GM18498 (cell line): ENCODE data around the gene RNF103.
"Not testable (repeated sequence)": the region's sequence is repeated elsewhere in the genome, so short reads cannot be mapped to it uniquely, and the experiment has no call there.

Experiments used
- ATAC-seq: cut with Tn5 transposase; IDR thresholded peaks from one replicate; pipeline ENCODE4 v1.9.1; 2021; ENCODE audit warnings: mild to moderate bottlenecking, moderate library complexity; ENCODE audit not compliant: unreplicated experiment

RNF103 gene, protein sequence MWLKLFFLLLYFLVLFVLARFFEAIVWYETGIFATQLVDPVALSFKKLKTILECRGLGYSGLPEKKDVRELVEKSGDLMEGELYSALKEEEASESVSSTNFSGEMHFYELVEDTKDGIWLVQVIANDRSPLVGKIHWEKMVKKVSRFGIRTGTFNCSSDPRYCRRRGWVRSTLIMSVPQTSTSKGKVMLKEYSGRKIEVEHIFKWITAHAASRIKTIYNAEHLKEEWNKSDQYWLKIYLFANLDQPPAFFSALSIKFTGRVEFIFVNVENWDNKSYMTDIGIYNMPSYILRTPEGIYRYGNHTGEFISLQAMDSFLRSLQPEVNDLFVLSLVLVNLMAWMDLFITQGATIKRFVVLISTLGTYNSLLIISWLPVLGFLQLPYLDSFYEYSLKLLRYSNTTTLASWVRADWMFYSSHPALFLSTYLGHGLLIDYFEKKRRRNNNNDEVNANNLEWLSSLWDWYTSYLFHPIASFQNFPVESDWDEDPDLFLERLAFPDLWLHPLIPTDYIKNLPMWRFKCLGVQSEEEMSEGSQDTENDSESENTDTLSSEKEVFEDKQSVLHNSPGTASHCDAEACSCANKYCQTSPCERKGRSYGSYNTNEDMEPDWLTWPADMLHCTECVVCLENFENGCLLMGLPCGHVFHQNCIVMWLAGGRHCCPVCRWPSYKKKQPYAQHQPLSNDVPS

DNA sequence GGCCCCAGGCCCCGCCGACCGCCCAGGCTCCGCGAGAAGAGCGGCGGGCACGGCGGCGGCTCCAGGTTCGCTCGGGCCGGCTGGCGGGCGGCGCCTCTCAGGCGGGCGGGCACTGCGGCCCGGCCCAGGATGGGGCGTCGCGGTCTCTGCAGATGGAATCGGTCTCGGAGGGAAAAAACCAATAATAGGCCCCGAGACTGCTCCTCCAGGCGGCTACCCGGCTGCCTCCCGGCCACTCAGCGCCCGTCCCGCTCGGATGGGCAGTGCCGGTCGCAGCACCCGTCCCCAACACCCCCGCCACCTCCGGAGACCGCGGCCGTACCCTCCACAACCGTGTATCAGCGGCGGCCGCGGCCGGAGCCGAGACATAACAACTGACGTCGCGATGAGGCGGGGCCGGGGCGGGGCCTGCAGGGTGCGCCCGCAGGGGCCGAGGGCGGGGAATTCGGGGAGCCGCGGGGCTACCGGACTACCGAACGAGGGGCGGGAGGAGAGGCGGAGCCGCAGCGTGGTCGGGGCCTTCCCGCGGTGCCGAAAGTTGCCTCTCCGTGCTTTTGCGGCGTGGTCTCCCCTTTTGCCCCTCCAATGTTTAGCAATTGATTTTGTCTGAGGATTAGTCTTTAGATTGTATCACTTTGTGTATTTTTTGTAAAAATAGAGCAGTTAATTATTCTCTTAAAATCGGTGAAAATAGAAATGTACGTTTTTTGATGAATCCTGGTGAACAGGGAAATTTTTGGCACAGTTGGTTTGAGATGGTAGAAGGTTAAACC lies at the start of gene RNF103:
Gene RNF103, minus strand, starts transcription at position 372 of the 773 bp plus-strand sequence. CDS start 979 bp downstream, outside the sequence.
- peak; percentile 84 for ATAC-seq

DNA sequence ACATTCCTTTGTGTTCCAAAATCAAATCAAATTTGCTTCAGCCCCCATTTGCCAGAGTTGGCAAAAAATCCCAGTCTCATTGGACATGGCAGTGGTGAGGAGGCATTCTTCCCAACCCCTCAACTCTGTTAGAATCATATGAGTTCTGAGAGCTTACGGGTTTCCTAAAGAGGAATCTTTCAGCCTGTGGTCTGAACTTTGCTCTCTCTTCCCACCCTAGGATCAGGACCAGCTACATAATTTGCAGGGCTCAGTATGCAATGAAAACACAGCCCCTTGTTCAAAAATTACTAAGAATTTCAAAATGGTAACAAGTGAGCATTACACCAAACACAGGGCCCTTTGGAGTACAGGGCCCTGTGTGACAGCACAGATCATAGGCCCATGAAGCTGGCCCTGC lies 49.3 kb upstream of the RNF103 start:
- ATAC-seq, result no peak

DNA sequence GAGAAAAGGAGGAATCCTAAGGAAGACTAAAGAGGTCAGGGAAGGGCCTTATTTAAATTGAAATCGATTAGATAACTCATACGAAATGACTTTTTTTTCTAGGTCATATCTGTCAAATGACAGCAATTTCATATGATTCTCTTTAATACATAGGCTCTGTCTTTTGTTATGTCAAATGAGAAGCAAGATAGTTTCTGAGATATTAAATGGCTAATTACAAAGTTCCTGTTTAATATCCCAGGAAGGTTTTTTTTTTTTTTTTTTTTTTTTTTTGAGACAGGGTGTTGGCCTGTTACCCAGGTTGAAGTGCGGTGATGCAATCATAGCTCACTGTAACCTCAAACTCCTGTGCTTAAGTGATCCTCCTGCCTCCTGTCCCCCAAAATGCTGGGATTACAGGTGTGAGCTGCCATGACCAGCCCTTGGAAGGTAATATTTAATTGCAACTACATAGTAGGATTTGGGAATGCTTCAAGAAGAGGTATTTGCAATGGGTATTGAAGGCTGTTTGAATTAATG lies 48.4 kb upstream of the RNF103 start:
- ATAC-seq, result no peak

DNA sequence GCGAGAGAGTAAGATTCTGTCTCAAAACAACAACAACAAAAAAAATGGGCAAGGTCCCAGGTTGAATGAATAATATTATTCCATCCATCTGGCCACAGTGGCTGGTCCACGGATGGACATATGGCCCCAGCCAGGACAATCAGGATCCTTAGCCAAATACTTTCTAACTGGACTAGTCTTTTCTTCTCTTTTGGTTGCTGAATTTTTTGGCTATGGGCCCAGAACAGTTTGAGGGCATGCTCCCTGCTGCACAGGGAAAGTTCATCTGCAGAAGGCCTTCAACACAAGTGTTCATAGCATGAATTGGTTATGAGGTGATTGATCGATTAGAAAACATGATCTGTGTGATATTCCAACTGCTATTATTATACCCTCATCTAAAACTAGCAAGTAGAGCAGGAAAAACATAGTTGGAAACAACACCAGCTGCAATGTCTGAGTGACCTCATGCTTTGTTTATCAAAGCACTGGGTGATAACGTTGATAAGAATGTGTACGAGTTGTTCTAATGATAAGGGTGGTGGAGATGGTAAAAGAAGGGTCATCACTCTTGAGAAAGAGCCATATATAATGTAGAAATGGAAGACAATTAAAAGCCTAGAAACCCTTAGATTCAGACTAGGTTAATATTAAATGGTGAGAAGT lies 47.8 kb upstream of the RNF103 start:
- no peak for ATAC-seq

DNA sequence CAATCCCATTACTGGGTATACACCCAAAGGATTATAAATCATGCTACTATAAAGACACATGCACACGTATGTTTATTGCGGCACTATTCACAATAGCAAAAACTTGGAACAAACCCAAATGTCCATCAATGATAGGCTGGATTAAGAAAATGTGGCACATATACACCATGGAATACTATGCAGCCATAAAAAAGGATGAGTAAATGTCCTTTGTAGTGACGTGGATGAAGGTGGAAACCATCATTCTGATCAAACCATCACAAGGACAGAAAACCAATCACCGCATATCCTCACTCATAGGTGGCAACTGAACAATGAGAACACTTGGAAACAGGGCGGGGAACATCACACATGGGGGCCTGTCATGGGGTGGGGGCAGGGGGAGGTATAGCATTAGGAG lies 45.7 kb upstream of the RNF103 start:
- ATAC-seq, result not testable (repeated sequence)

DNA sequence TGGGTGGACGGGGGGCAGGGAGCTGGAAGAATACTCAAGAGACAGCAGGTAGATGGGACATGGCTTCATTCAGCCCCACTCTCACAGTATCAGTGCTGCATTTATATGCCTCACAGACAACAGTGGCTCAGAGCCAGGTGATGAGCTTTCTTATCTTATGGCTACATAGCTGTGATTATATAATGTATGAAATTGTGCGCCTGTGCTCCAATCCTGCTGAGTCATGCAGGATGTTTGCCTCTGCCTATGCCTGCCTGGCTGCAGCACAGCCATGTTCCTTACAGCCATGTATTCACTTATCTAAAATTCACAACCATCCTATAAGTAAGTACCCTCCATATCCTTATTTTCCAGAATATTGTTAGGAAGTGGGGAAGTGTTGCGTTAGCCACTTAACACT lies 37.7 kb upstream of the RNF103 start:
- ATAC-seq, result no peak

DNA sequence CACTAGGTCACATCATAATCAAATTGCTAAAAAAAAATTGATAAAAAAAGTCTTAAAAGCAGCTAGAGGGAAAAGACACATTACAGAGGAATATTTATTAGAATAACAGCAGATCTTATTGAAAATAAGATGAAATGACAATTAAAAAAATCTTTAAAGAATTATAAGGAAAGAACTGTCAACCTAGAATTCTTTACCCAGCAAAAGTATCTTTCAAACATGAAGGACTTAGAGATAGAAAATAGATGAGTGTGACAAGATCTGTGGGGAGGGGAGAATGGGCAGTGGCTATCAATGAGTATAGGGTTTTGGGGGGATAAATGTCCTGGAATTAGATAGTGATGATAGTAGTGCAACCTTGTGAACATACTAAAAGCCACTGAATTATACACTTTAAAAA lies 26.5 kb upstream of the RNF103 start:
- no peak for ATAC-seq

DNA sequence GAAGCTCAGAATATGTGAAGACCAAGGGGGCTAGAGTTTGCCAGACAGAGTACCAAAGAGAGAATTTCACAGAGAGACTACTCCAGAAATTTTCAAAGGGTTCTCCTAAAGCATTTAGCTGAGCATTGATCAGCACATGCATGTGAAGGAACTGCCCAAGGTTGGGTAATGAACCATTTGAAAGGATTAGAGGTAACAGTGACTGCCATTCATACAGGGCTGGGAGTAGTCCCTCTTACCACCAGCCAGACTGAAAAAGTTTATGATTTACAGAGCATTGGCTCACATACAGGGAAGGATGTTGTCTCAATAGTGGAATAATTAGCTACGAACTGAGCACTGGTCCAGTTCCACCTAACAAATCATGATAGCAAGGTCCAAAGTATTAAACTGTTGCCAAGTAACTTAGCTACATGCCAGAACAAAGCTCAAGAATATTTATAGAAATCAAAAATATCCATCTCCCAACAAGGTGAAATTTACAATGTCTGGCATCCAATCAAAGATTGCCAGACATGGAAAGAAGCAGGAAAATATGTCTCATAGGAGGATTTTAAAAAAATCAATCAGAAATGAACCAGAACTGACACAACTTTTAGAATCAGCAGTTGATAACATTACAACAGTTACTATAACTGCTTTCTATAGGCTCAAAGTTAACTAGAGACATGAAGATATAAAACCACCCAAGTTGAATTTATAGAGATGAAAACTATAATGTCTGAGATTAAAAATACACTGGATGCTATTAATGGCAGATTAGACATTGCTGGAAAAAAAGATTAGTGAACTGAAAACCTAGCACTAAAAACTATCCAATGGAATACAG lies 25.7 kb upstream of the RNF103 start:
- no peak for ATAC-seq

DNA sequence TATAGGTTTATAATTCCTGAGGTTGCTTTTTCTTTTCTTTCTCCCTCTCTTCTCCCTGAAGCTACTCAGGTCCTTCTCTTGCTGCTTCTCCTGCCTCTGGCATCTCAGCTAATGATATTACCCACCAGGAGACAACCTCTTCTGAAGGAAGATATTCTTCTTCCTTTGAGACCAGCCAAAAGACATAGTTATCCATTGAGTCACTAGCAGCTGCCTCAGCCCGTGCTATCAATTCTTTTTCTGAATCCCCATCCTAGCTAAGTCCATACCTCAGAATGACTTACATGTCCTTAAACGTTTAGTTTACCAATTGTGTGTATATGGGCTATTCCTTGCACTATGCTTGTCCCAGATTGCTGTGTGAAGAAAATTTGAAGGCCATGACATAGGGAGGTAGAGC lies 25.0 kb upstream of the RNF103 start:
- no peak for ATAC-seq

DNA sequence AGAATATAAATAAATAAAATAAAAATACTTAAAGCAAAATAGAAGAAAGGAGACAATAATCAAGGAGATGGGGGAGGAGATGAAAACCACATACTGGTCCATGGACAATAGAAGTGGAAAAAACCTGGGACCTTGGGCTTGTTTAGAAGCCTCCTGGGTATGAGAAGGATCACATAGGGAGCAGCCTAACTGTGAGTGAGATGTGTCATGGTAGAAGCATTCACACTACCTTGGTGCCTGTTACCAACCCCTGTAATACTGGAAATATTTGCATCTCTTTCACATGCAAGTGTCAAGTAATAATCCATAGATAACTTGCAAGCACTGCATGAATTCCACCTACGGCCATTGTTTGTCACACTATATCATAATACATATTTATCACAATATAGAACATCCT lies 23.2 kb upstream of the RNF103 start:
- ATAC-seq, result no peak

DNA sequence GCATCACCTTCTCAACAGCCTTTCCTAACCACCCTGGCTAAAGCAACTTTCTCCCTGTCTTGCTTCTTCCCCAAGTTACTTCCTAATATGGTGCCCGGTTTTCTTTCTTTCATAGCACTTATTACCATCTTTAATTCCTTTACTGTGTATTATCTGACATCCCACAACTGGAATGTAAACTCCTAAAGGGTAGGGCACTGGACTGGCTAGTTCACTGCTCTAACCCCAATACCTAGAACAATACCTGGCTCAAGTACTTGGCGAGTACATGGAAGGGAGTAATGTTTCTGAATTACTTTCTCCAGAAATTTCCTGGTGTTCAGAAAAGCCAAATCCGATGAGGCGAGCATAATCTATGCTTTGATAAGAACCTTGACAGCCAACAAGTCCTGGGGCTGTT lies 22.7 kb upstream of the RNF103 start:
- ATAC-seq, result no peak

DNA sequence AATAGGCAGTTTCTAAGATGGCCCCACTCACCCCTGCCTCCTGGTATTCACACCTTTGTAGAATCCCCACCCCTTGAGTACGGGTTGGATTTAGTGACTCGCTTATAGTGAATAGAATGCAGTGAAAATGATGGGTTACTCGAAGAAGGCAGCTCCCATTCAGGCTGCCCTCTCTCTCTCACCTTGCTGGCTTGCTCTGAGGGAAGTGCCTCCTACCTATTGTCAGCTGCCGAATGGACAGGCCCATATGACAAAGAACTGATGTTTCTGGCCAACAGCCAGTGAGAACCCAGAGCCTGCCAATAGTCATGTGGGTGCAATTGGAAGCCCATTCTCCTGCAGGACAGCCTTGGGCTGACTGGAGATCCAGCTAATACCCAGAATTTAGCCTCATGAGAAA lies 22.1 kb upstream of the RNF103 start:
- ATAC-seq, result no peak

DNA sequence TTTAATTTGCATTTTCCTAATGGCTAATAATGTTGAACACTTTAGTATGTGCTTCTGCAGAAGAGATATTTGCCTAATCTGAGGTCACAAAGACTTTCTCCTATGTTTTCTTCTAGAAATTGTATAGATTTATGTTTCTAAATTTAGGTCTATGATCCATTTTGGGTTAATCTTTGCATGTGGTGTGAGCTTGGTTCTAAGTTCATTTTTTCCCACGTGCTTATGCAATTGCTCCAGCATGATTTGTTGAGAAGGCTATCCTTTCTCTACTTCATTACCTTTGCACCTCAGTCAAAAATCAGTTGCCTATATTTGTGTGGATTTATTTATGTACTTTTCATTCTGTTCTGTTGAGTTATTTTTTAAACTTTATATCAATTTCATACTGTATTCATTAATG lies 15.0 kb upstream of the RNF103 start:
- no peak for ATAC-seq

DNA sequence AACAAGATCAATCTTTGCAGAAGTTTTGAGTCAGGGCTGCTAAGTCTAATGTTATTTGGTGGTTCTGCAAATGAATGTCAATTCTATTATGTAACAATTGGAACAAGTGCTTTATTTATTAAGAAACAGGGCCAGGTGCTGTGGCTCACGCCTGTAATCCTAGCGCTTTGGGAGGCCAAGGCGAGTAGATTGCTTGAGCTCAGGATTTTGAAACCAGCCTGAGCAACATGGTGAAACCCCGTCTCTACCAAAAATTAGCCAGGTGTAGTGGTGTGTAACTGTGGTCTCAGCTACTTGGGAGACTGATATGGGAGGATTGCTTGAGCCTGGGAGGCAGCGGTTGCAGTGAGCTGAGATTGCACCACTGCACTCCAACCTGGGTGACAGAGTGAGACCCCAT lies 13.2 kb upstream of the RNF103 start:
- ATAC-seq, result no peak

DNA sequence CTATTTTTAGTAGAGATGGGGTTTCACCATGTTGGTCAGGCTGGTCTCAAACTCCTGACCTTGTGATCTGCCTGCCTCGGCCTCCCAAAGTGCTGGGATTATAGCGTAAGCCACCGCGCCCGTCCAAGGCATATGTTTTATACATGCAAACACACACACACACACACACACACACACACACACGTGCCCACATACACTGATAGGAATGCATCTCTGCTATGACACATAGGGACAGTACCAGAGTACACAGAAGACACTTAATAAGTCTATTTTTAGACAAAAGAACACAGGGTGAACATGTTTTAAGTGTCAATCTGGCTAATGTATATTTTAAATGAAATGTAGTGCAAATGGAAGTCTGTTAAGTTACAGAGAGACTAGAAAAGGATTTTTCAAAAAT lies 10.7 kb upstream of the RNF103 start:
- ATAC-seq, result no peak

DNA sequence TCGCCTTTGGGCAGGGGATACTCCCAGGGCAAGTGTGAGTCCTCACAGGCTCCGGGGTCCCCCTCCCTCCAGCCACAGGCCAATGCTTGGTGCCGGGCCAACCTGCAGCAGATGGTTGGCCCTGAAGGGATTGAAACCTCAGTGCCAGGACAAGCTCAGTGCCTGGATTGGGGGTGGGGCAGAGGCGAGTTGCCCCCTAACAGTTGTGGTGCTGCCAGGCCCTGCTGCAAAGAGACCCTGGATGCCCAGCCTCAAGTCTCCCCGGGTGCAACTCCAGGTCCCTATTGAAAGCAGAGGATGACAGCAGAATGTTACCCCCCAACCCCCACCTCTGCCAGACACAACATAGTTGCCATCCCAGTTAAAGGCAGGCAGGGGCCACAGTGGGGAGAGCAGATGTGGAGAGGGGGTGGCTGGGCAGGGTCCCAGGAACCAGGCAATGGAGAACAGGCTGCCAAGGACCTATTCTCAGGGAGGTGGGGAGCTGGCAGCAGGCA lies 9.5 kb upstream of the RNF103 start:
- ATAC-seq, result no peak

DNA sequence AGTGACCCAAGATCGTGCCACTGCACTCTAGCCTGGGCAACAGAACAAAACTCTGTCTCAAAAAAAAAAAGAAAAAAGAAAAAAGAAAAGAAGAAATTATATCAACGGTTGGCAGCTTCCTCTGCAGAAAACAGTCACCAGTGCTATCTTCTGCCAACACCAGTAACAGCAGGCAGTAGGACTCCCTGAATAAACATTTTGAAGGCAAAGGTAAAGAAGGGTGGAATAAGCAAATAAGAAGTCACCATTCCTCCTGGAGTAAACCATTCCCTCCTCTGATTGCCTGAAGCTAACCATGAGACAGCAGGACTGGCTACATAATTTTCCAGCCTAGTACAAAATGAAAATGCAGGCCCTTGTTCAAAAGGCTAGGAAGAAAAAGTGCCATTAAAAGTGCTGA lies 9.0 kb upstream of the RNF103 start:
- no peak for ATAC-seq

DNA sequence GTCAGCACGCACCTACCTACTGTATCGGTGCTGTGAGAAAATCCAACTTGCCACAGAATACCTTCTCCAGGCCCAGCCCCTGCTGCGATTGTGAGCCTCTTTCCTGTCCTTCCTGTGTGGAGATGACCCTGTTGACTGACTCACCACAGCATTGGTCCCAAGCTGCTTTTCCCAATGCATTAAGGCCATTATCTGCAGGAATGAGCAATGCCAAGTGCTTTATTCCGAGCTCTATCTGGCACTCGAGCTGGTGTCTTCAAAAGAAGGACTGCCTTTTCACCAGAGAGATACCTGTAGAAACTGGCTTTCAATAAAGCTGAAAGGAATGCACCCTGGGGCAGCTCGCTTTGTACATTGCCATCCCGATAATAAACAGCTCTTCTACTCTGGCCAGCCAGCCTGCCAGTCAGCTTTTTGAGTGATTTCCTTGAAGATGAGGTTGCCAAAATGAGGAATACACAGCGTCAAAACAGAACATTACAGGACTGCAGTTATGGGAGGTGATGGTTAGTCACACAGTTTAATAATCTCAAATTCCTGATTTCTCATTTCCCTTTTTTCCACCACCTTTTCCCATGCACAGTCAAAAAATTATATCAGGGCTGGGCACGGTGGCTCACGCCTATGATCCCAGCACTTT lies 8.3 kb upstream of the RNF103 start:
- no peak for ATAC-seq

DNA sequence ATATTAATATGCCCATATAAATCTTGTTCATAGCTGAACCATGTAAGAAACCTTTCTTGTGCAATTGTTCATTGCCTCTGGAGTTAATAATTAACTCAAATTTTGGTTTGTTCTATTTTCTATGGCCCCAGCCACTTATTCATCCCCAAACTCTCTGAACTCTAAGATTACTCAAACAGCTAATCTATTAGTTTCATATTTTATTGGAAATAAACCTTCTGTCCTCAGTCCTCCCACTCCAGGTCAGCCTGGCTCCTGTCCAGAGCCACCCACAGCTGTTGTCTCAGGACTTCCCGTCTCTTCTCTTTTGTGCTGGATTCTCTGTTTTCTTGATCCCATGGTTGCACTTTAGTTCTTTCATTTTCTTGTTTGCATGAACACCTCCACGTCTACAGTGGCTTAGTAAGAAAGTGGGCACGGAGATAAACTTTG lies 4.4 kb upstream of the RNF103 start:
- ATAC-seq, result no peak
